ENCODE results near the gene GALNT18. TPM values are rescaled to one million over a fixed set of nuclear protein-coding genes. Genes with fewer than 3 reads are reported as not detected.

Gene GALNT18
- total and polyA plus RNA-seq, 8 donors: 16.4 to 42.6 (median 23.0) TPM

DNA sequence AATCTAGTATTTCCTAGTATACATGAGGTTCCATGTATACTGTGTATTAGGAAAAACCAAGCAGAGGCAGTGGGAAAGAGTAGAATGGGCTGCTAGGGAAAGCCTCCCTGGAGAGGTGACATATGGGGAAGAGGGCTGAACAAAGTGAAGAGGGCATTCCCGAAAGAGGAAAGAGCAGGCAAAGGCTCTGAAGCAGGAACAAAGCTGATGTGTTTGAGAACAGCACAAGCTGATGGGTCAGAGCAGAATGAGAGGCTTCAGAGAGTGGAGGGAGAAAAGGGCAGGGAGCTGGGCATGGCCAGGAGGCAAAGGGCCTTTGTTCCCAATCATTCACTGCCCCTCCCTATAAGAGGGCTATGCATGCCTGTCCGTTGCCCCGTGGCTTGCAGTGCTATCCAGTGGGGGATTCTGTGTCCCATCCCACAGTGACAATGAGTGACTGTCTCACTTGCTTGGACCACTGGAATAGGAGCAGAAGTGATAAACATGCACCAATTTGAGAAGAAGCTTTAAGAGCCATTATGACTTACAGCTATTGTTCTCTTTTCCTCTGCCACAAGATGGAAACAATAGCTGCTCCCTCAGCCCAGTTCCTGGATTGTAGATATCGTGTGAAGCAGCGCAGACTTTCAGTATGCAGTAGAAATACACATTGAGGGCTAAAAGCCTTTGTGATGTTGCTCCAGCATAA is 39.6 kb downstream of the GALNT18 start:
- intact Hi-C loops (cut with DNase I): no loop called here
- H3K9me3 ChIP-seq: no peaks in the 10 kb centered on the region
- ATAC-seq: no peak
- DNase-seq: no peak
- TF ChIP-seq, protein P1, sequence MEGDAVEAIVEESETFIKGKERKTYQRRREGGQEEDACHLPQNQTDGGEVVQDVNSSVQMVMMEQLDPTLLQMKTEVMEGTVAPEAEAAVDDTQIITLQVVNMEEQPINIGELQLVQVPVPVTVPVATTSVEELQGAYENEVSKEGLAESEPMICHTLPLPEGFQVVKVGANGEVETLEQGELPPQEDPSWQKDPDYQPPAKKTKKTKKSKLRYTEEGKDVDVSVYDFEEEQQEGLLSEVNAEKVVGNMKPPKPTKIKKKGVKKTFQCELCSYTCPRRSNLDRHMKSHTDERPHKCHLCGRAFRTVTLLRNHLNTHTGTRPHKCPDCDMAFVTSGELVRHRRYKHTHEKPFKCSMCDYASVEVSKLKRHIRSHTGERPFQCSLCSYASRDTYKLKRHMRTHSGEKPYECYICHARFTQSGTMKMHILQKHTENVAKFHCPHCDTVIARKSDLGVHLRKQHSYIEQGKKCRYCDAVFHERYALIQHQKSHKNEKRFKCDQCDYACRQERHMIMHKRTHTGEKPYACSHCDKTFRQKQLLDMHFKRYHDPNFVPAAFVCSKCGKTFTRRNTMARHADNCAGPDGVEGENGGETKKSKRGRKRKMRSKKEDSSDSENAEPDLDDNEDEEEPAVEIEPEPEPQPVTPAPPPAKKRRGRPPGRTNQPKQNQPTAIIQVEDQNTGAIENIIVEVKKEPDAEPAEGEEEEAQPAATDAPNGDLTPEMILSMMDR (IDR thresholded peaks at IDR 0.05): no peak
- peak overlapping the region in 1 of 2 donors; percentile 19 for H3K27ac ChIP-seq
- H3K4me3 ChIP-seq: no peak overlapping the region
- peaks cover 31 to 48% of the 10 kb centered on the region in 2 donors for H3K4me1 ChIP-seq
- no peaks in the 10 kb centered on the region for H3K36me3 ChIP-seq
- no peaks in the 10 kb centered on the region for H3K27me3 ChIP-seq

- H3K4me1 ChIP-seq: peaks cover 31 to 54% of the 10 kb centered on the region in 2 donors
- H3K27ac ChIP-seq: peak overlapping the region in 1 of 2 donors; percentile 19
- intact Hi-C loops (cut with DNase I): no loop called here
- H3K36me3 ChIP-seq: no peaks in the 10 kb centered on the region
- TF ChIP-seq, protein P1 (IDR thresholded peaks at IDR 0.05): no peak
- DNase-seq: no peak
- no peaks in the 10 kb centered on the region for H3K9me3 ChIP-seq
- no peak overlapping the region for H3K4me3 ChIP-seq
- no peak for ATAC-seq
- H3K27me3 ChIP-seq: no peaks in the 10 kb centered on the region
These were observed 40.3 kb downstream of the GALNT18 start for GRCh38 chr11:11581481-11581880.

- TF ChIP-seq, protein P1 (IDR thresholded peaks at IDR 0.05): no peak
- no peak overlapping the region for H3K4me3 ChIP-seq
- no peaks in the 10 kb centered on the region for H3K9me3 ChIP-seq
- no peaks in the 10 kb centered on the region for H3K27me3 ChIP-seq
- no peaks in the 10 kb centered on the region for H3K36me3 ChIP-seq
- H3K27ac ChIP-seq: no peak overlapping the region
- intact Hi-C loops (cut with DNase I): no loop called here
- ATAC-seq (no peak), DNase-seq (no peak)
- H3K4me1 ChIP-seq: peaks cover 31 to 54% of the 10 kb centered on the region in 2 donors
These were observed 40.9 kb downstream of the GALNT18 start for GRCh38 chr11:11580841-11581411.

GRCh38 chr11:11580012-11580411 is 41.8 kb downstream of the GALNT18 start:
- H3K9me3 ChIP-seq: no peaks in the 10 kb centered on the region
- H3K36me3 ChIP-seq: no peaks in the 10 kb centered on the region
- H3K27me3 ChIP-seq: no peaks in the 10 kb centered on the region
- intact Hi-C loops (cut with DNase I): no loop called here
- H3K4me1 ChIP-seq: peaks cover 31 to 51% of the 10 kb centered on the region in 2 donors
- H3K4me3 ChIP-seq: no peak overlapping the region
- TF ChIP-seq, protein P1 (IDR thresholded peaks at IDR 0.05): no peak
- no peak for ATAC-seq
- no peak for DNase-seq
- no peak overlapping the region for H3K27ac ChIP-seq
